Keratinocyte (primary cell): ENCODE measurements around the gene PSMA3. TPM values are rescaled to one million over a fixed set of nuclear protein-coding genes. Genes with fewer than 3 reads are reported as not detected.

Experiments
- DNase-seq: peaks from one replicate; pipeline ENCODE4 v3.0.0-alpha.2; 2011; ENCODE audit warnings: low read depth, missing footprints, low spot score
- FAIRE-seq: peaks from 2 replicates; lab custom pipeline; 2011; peaks lifted over from hg19 to GRCh38; lab: Jason Lieb, UNC
- H2AFZ ChIP-seq: 2 replicates; pipeline ENCODE4 v1.6.0; 2012; ENCODE audit warnings: low read length, control low read depth, inconsistent platforms; ENCODE audit not compliant: control insufficient read depth
- H3K27ac ChIP-seq: 2 replicates; pipeline ENCODE4 v1.5.1; 2011; ENCODE audit warnings: low read length; ENCODE audit not compliant: control insufficient read depth, insufficient read depth
- H3K27me3 ChIP-seq: 3 replicates; pipeline ENCODE4 v1.6.0; 2011; ENCODE audit warnings: low read length; ENCODE audit not compliant: control insufficient read depth, insufficient read depth; ENCODE audit errors: extremely low read depth
- H3K36me3 ChIP-seq, 2 experiments: 2 replicates in 1 of 2; 3 replicates in 1 of 2; pipeline ENCODE4 v1.5.1; 2011; ENCODE audit warnings: low read length in 2 of 2, mild to moderate bottlenecking in 1 of 2; ENCODE audit not compliant: control insufficient read depth in 2 of 2, insufficient read depth in 2 of 2; ENCODE audit errors: extremely low read depth in 1 of 2
- H3K4me1 ChIP-seq: 3 replicates; pipeline ENCODE4 v1.5.1; 2011; ENCODE audit warnings: low read length; ENCODE audit not compliant: control insufficient read depth, insufficient read depth; ENCODE audit errors: extremely low read depth
- H3K4me2 ChIP-seq: 3 replicates; pipeline ENCODE4 v1.6.0; 2011; ENCODE audit warnings: low read depth, low read length; ENCODE audit not compliant: control insufficient read depth, insufficient read depth; ENCODE audit errors: extremely low read depth
- H3K4me3 ChIP-seq, 3 experiments: fragments of 200-600 bp in 1 of 3; sonication (generic) in 1 of 3; 2 replicates in 2 of 3; 3 replicates in 1 of 3; pipeline ENCODE4 v1.5.1; 2011 to 2016; ENCODE audit warnings: low read length in 3 of 3, mild to moderate bottlenecking in 3 of 3, control low read depth in 2 of 3, inconsistent platforms in 1 of 3, low read depth in 1 of 3, mixed read lengths in 1 of 3, mixed run types in 1 of 3, moderate library complexity in 1 of 3; ENCODE audit not compliant: control insufficient read depth in 2 of 3, insufficient read depth in 2 of 3; ENCODE audit errors: extremely low read depth in 1 of 3
- H3K79me2 ChIP-seq: 2 replicates; pipeline ENCODE4 v1.6.0; 2012; ENCODE audit warnings: low read length; ENCODE audit not compliant: control insufficient read depth, insufficient read depth
- H3K9ac ChIP-seq: 3 replicates; pipeline ENCODE4 v1.6.0; 2011; ENCODE audit warnings: low read length; ENCODE audit not compliant: control insufficient read depth, insufficient read depth; ENCODE audit errors: extremely low read depth
- H3K9me1 ChIP-seq: 3 replicates; pipeline ENCODE4 v1.6.0; 2011; ENCODE audit warnings: low read length; ENCODE audit not compliant: control insufficient read depth, insufficient read depth; ENCODE audit errors: extremely low read depth
- H3K9me3 ChIP-seq: 2 replicates; pipeline ENCODE4 v1.5.1; 2012; ENCODE audit warnings: low read depth, low read length; ENCODE audit not compliant: control insufficient read depth
- H4K20me1 ChIP-seq: 3 replicates; pipeline ENCODE4 v1.6.0; 2011; ENCODE audit warnings: low read length; ENCODE audit not compliant: control insufficient read depth, insufficient read depth; ENCODE audit errors: extremely low read depth
- CTCF ChIP-seq, 3 experiments: IDR thresholded peaks in 1 of 3; conservative IDR thresholded peaks in 1 of 3; optimal IDR thresholded peaks in 1 of 3; 2 replicates in 2 of 3; 3 replicates in 1 of 3; pipeline versions ENCODE3 to v1.5.1; 2011; ENCODE audit warnings: low read length in 3 of 3, mild to moderate bottlenecking in 3 of 3, moderate library complexity in 2 of 3, control low read depth in 1 of 3, inconsistent platforms in 1 of 3; ENCODE audit not compliant: insufficient read depth in 2 of 3; ENCODE audit errors: extremely low read depth in 1 of 3
- EZH2 ChIP-seq: IDR thresholded peaks from one replicate; pipeline ENCODE4 v1.6.1; 2012; ENCODE audit warnings: inconsistent platforms, mild to moderate bottlenecking, low read length, moderate library complexity
- dilution Hi-C: fragments of 300-500 bp; cut with MboI; formaldehyde crosslinking; loops from one replicate; pipeline ENCODE4 v1.7.0; 2020; ENCODE audit warnings: low sequenced_read_pairs; ENCODE audit not compliant: extremely low pct_ligation_motif_present
- polyA plus RNA-seq, 5 experiments: library from polyadenylated mRNA; depleted of rRNA in 3 of 5; stranded (reverse) in 3 of 5; stranded (forward) in 1 of 5; unstranded in 1 of 5; fragments of >200 nt; gene quantifications; 1 replicate in 1 of 5; 2 replicates in 3 of 5; 3 replicates in 1 of 5; pipeline versions ENCODE4 v1.2.1 to v1.2.3, GENCODE V29; 2011 to 2012; ENCODE audit warnings: missing spikeins in 2 of 5, low read depth in 1 of 5, low replicate concordance in 1 of 5

PSMA3 gene
- polyA plus RNA-seq, 1 donor (not counting 4 experiments of a cell fraction or from before 2014, with no cell fraction given) = 325 TPM

GRCh38 chr14:58291646-58292045, 47.0 kb downstream of the PSMA3 start:
- no peak overlapping the region for H3K27ac ChIP-seq

GRCh38 chr14:58292187-58292586, 47.5 kb downstream of the PSMA3 start:
- Histone ChIP-seq H3K79me2 (peaks cover 95% of the 10 kb centered on the region), H3K9me1 (no peaks in the 10 kb centered on the region), H3K4me2 (no peak overlapping the region), H3K9ac (no peak overlapping the region), H3K9me3 (no peaks in the 10 kb centered on the region), H3K27ac (no peak overlapping the region), H3K4me1 (peaks cover 11% of the 10 kb centered on the region), H4K20me1 (peaks cover 5% of the 10 kb centered on the region), H3K27me3 (no peaks in the 10 kb centered on the region), H3K4me3 (no peak overlapping the region), H2AFZ (no peak overlapping the region), H3K36me3 (peaks cover 11 to 23% of the 10 kb centered on the region in 2 experiments)
- FAIRE-seq = no peak
- DNase-seq = no peak
- dilution Hi-C loops = no loop called here
- TF ChIP-seq EZH2 = no peak
- TF ChIP-seq CTCF (optimal IDR thresholded peaks at IDR 0.05 in 1 of 3, IDR thresholded peaks at IDR 0.05 in 1 of 3, conservative IDR thresholded peaks at IDR 0.05 in 1 of 3; ENCODE audit: extremely low read depth in 1 of 3, insufficient read depth in 2 of 3, low read length in 3 of 3) = no peak

More at GRCh38 chr14:58291646-58292045, 47.0 kb downstream of the PSMA3 start:
- TF ChIP-seq CTCF (optimal IDR thresholded peaks at IDR 0.05 in 1 of 3, IDR thresholded peaks at IDR 0.05 in 1 of 3, conservative IDR thresholded peaks at IDR 0.05 in 1 of 3; ENCODE audit: extremely low read depth in 1 of 3, insufficient read depth in 2 of 3, low read length in 3 of 3) = no peak
- TF ChIP-seq EZH2 = no peak
- Histone ChIP-seq H3K4me1 (peaks cover 11% of the 10 kb centered on the region), H3K4me3 (no peak overlapping the region), H3K79me2 (peaks cover 92% of the 10 kb centered on the region), H3K9me1 (no peaks in the 10 kb centered on the region), H4K20me1 (peaks cover 5% of the 10 kb centered on the region), H3K9me3 (no peaks in the 10 kb centered on the region), H3K36me3 (peaks cover 11 to 23% of the 10 kb centered on the region in 2 experiments), H2AFZ (no peak overlapping the region), H3K4me2 (no peak overlapping the region), H3K9ac (no peak overlapping the region), H3K27me3 (no peaks in the 10 kb centered on the region)
- FAIRE-seq = no peak
- DNase-seq = no peak
- dilution Hi-C loops = no loop called here
